ENCODE measurements around the gene NFYB. TPM values are rescaled to one million over a fixed set of nuclear protein-coding genes. Genes with fewer than 3 reads are reported as not detected.
"Not testable (repeated sequence)": the region's sequence is repeated elsewhere in the genome, so short reads cannot be mapped to it uniquely, and the experiment has no call there.

Gene NFYB
- total RNA-seq, 6 experiments from 2014 or later: 20.0 to 33.3 (median 27.0) TPM

DNA sequence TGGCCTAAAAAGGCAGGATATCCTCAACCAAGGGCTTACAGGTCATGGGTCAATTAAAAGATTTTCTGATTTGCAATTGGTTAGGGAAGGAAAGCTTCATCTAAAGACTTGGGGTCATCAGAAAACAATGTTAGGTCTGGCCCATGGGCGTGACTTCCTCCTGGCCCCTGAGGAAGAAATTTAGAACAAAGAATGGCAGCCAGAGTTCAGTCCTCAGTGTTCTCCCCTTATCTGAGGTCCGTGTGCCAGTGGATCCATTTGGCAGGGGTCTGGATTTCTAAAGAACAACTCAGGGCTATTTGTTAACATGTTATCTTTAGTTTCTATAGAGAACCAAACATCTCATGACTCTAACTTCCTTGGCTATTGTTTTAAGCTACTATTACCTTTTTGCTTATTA lies 27.8 kb upstream of the NFYB start:
- Mint-ChIP-seq H3K4me3 (no peak overlapping the region), H3K36me3 (ENCODE audit: low read depth) (no peaks in the 10 kb centered on the region), H3K4me1 (ENCODE audit: low read depth) (peaks cover 29% of the 10 kb centered on the region), H3K27ac (no peak overlapping the region), H3K9me3 (no peaks in the 10 kb centered on the region), H3K27me3 (ENCODE audit: insufficient read depth) (no peaks in the 10 kb centered on the region; the same call in 1 of the 2 replicates)
- DNase-seq: no peak
- TF ChIP-seq, protein P1, sequence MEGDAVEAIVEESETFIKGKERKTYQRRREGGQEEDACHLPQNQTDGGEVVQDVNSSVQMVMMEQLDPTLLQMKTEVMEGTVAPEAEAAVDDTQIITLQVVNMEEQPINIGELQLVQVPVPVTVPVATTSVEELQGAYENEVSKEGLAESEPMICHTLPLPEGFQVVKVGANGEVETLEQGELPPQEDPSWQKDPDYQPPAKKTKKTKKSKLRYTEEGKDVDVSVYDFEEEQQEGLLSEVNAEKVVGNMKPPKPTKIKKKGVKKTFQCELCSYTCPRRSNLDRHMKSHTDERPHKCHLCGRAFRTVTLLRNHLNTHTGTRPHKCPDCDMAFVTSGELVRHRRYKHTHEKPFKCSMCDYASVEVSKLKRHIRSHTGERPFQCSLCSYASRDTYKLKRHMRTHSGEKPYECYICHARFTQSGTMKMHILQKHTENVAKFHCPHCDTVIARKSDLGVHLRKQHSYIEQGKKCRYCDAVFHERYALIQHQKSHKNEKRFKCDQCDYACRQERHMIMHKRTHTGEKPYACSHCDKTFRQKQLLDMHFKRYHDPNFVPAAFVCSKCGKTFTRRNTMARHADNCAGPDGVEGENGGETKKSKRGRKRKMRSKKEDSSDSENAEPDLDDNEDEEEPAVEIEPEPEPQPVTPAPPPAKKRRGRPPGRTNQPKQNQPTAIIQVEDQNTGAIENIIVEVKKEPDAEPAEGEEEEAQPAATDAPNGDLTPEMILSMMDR (IDR thresholded peaks at IDR 0.05): no peak

DNA sequence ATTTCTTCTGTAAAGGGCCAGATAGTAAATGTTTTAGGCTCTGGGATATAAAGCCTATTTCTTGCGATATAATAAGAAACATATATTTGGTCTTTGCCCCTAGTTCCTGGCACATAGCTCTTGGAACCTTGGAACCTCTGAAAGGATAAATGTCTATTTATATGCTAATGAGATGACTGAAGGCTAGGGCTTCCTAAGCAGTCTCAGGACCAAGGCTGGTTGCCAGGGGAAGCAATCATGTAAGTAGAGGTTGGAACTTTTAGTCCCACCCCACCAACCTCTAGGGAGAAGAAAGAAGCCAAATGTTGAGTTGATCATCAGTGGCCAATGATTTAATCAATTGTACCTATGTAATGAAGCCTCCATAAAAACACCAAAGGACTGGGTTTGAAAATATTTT lies 26.6 kb upstream of the NFYB start:
- TF ChIP-seq, protein P1 (IDR thresholded peaks at IDR 0.05): no peak
- Mint-ChIP-seq H3K4me1 (ENCODE audit: low read depth) (peaks cover 29% of the 10 kb centered on the region), H3K9me3 (no peaks in the 10 kb centered on the region), H3K27ac (no peak overlapping the region), H3K27me3 (ENCODE audit: insufficient read depth) (no peaks in the 10 kb centered on the region; the same call in 1 of the 2 replicates), H3K36me3 (ENCODE audit: low read depth) (no peaks in the 10 kb centered on the region), H3K4me3 (no peak overlapping the region)
- no peak for DNase-seq

- peak overlapping the region; percentile 10; the same call in 1 of the 2 replicates for H3K27ac Mint-ChIP-seq
- no peaks in the 10 kb centered on the region for H3K9me3 Mint-ChIP-seq
- no peak overlapping the region for H3K4me3 Mint-ChIP-seq
Observed at GRCh38 chr12:104163631-104164030, 25.6 kb upstream of the NFYB start.

GRCh38 chr12:104163028-104163427 lies 25.0 kb upstream of the NFYB start:
- 0 out of 2 replicates have a peak overlapping the region, but pooled peaks have one; percentile 10 for H3K27ac Mint-ChIP-seq
- H3K4me3 Mint-ChIP-seq; H3K36me3 Mint-ChIP-seq (ENCODE audit: low read depth): not testable (repeated sequence)

More at GRCh38 chr12:104163631-104164030, 25.6 kb upstream of the NFYB start:
- peak; percentile 48 for DNase-seq
- Mint-ChIP-seq H3K4me1 (ENCODE audit: low read depth) (peaks cover 29% of the 10 kb centered on the region), H3K36me3 (ENCODE audit: low read depth) (no peaks in the 10 kb centered on the region), H3K27me3 (ENCODE audit: insufficient read depth) (no peaks in the 10 kb centered on the region; the same call in 1 of the 2 replicates)
- TF ChIP-seq, protein P1 (IDR thresholded peaks at IDR 0.05): no peak

DNA sequence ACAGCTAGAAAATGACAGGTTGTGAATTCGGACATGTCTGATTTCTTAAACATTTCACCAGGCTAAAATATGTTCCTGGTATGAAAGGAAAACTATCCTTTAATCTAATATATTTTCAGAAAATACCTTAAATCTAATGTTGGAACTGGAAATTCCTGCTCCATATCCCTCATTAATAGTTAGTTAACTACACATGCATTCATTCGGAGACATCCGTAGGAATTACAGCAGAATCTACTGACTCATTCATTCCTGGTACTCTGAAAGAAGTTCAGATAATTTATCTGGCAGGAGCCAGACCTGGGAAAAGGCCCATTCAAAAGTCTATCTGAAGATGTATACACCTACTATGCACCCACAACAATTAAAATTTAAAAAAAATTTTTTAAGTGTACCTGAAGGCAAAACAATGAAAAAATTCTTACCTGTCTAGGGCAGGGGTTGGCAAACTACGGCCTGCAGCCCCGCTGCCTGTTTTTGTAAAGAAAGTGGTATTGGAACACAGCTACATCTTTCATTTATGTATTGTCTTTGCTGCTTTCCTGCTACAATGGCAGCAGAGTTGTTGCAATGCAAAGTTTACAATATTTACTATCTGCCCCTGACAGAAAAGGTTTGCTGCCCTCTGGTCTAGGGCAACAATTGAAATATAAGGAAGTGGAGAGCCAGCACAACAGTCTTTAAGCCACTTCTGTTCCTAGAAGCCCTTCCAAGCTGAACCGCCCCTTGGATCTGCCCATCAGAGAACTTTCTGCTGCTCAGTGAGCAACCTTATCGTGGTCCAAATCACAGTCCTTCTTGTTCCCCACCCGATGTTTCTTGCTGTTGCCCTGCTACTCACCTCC lies 17.9 kb upstream of the NFYB start:
- TF ChIP-seq, protein P1 (IDR thresholded peaks at IDR 0.05): no peak
- Mint-ChIP-seq H3K4me1 (ENCODE audit: low read depth) (no peaks in the 10 kb centered on the region), H3K27me3 (ENCODE audit: insufficient read depth) (peaks cover 3% of the 10 kb centered on the region), H3K9me3 (no peaks in the 10 kb centered on the region), H3K4me3 (no peak overlapping the region), H3K27ac (no peak overlapping the region), H3K36me3 (ENCODE audit: low read depth) (no peaks in the 10 kb centered on the region)
- DNase-seq: no peak

More at GRCh38 chr12:104163028-104163427, 25.0 kb upstream of the NFYB start:
- not testable (repeated sequence) for DNase-seq; H3K27me3 Mint-ChIP-seq (ENCODE audit: insufficient read depth); H3K9me3 Mint-ChIP-seq
- peaks cover 29% of the 10 kb centered on the region for H3K4me1 Mint-ChIP-seq (ENCODE audit: low read depth)

GRCh38 chr12:104154806-104155205 lies 16.8 kb upstream of the NFYB start:
- no peak overlapping the region for H3K27ac Mint-ChIP-seq
- DNase-seq: no peak
- no peaks in the 10 kb centered on the region for H3K4me1 Mint-ChIP-seq (ENCODE audit: low read depth)
- no peaks in the 10 kb centered on the region for H3K9me3 Mint-ChIP-seq
- peaks cover 6% of the 10 kb centered on the region for H3K27me3 Mint-ChIP-seq (ENCODE audit: insufficient read depth)
- TF ChIP-seq, protein P1 (IDR thresholded peaks at IDR 0.05): no peak
- no peaks in the 10 kb centered on the region for H3K36me3 Mint-ChIP-seq (ENCODE audit: low read depth)
- no peak overlapping the region for H3K4me3 Mint-ChIP-seq

All from HFFc6 (cell line).